Testis (tissue), 3 donors: ENCODE data around the gene ATXN7L1. TPM values are rescaled to one million over a fixed set of nuclear protein-coding genes. Genes with fewer than 3 reads are reported as not detected.
A peak's percentile ranks its signal among the peaks of the same experiment; 100 is the strongest.

Source experiments
- DNase-seq: peaks from one replicate; pipeline ENCODE4 v3.0.0-alpha.2; 2019
- H3K27ac ChIP-seq, 2 donors: fragments of 200-600 bp; sonication (generic); one replicate each; pipeline ENCODE4 v1.5.1; 2019
- H3K27me3 ChIP-seq: fragments of 200-600 bp; sonication (generic); one replicate; pipeline ENCODE4 v1.5.1; 2019
- H3K36me3 ChIP-seq: fragments of 200-600 bp; sonication (generic); one replicate; pipeline ENCODE4 v1.5.1; 2017; ENCODE audit warnings: low read depth; ENCODE audit errors: missing control alignments
- H3K4me1 ChIP-seq: fragments of 200-600 bp; sonication (generic); one replicate; pipeline ENCODE4 v1.5.1; 2019
- H3K4me3 ChIP-seq, 2 donors: fragments of 200-600 bp; sonication (generic); one replicate each; pipeline ENCODE4 v1.5.1; 2017 to 2019
- H3K9me3 ChIP-seq: fragments of 200-600 bp; sonication (generic); one replicate; pipeline ENCODE4 v1.5.1; 2017
- POLR2A ChIP-seq: fragments of 450-650 bp; IDR thresholded peaks from one replicate; pipeline ENCODE4 v1.6.1; 2017; ENCODE audit warnings: antibody characterized with exemption, mild to moderate bottlenecking, moderate library complexity
- WGBS, 2 donors: methylation state at CpG; one replicate each; pipeline ENCODE4 v1.1.5; 2018; 5-methylcytosine and 5-hydroxymethylcytosine counted together
- intact Hi-C: fragments of 100-400 bp; cut with DNase I; formaldehyde crosslinking; loops from one replicate; pipeline ENCODE4 v1.15.1; 2023; ENCODE audit warnings: low total_unique reads
- polyA plus RNA-seq: library from polyadenylated mRNA; stranded (reverse); fragments of 350-450 nt; fragmentation: Illumina TruSeq; extraction: RNeasy Lipid Tissue Mini Kit (QIAGEN cat#74804); gene quantifications from one replicate; pipeline ENCODE4 v1.2.3, GENCODE V29; 2014; ENCODE audit warnings: low read depth, low replicate concordance; ENCODE audit not compliant: insufficient read depth
- total RNA-seq, 2 donors: library from RNA; depleted of rRNA; stranded (reverse); fragments of >200 nt; gene quantifications; one replicate each; pipeline ENCODE4 v1.2.3, GENCODE V29; 2016
- TF ChIP-seq, protein P1 (sequence below), 3 experiments: fragments of 450-650 bp in 2 of 3; fragments of 200-600 bp in 1 of 3; sonication (generic) in 1 of 3; IDR thresholded peaks; one replicate each; pipeline ENCODE4 v1.5.1; 2016 to 2019; ENCODE audit warnings: antibody characterized with exemption in 3 of 3, mild to moderate bottlenecking in 2 of 3, moderate library complexity in 1 of 3

The ATXN7L1 gene
- total and polyA plus RNA-seq, 3 donors from 2014 or later = 35.7 to 61.7 (median 35.9) TPM

DNA sequence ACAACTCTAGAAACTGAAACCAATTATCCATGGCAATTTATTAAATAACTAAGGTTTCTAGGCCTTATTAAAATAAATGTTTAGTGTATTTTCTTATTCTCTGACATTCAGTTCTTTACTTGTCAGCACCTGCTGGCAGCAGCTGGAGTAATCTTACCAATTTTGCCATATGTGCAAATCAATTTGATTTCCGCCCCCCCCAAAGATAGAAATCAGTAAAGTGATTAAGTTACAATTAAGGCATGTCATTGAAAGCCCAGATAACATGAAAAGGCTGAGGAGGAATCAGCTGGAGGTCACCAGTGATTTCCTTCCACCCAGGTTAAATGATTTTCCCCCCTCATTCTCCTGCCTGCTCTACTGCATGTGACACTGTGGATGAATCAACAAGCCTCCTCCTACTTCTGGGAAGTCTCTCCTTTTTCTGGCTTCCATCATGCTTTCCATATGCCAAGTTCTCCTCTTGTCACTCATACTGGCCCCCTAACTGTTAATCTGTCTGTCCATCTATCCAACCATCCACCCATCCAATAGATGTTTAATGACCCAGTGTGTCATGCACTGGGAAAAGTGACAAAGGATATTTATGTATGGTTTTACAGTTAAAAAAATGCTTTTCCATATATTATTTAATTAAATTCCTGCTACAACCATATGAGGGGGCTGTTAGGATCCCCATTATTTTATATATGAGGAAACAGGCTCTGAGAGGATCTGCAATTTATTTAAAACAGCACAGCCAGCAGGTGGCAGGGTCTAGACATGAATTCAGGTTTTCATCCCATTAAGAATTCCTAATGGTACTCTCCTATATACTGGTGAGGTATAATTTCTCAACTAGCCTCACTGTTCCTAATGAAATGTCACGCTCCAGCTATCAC, 116.5 kb downstream of the ATXN7L1 start:
- peak; percentile 72 for DNase-seq
- Histone ChIP-seq H3K4me3 (no peak overlapping the region), H3K27me3 (no peaks in the 10 kb centered on the region), H3K36me3 (no peaks in the 10 kb centered on the region), H3K4me1 (no peaks in the 10 kb centered on the region), H3K9me3 (no peaks in the 10 kb centered on the region), H3K27ac (no peak overlapping the region)
- TF ChIP-seq, protein P1, sequence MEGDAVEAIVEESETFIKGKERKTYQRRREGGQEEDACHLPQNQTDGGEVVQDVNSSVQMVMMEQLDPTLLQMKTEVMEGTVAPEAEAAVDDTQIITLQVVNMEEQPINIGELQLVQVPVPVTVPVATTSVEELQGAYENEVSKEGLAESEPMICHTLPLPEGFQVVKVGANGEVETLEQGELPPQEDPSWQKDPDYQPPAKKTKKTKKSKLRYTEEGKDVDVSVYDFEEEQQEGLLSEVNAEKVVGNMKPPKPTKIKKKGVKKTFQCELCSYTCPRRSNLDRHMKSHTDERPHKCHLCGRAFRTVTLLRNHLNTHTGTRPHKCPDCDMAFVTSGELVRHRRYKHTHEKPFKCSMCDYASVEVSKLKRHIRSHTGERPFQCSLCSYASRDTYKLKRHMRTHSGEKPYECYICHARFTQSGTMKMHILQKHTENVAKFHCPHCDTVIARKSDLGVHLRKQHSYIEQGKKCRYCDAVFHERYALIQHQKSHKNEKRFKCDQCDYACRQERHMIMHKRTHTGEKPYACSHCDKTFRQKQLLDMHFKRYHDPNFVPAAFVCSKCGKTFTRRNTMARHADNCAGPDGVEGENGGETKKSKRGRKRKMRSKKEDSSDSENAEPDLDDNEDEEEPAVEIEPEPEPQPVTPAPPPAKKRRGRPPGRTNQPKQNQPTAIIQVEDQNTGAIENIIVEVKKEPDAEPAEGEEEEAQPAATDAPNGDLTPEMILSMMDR (IDR thresholded peaks at IDR 0.05) = peak; percentile 40 to 57 (median 52)
- no peak for TF ChIP-seq POLR2A
- intact Hi-C loops = loop anchor here (10.0 kb wide), 2 partner anchors 255 to 285 kb away; no protein-coding TSS in a partner anchor
- WGBS, 2 donors = 83 to 88% methylated on average over 2 of the region's 2 CpGs

DNA sequence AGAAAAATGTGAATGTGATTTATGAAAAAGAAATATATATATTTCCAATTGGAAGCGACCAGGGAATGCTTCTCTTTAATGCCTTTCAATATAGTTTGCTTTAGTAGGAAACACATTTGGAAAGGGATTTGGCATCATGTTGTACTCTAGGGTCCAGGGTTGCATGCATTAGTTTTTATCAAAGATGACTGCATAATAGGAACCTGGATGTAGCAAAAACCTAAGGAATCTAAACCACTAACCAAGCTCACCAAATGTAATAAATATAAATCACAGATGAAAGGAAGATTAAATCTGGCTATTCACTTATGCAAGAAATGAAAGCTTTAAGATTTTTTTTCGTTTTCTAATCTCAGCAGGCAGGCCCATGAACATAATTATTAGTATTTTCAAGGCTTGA, 120.0 kb downstream of the ATXN7L1 start:
- H3K27ac ChIP-seq = no peak overlapping the region
- DNase-seq = no peak
- WGBS, 2 donors = 62 to 94% methylated on average over 2 of the region's 2 CpGs
- H3K4me3 ChIP-seq = no peak overlapping the region
- no peaks in the 10 kb centered on the region for H3K36me3 ChIP-seq
- no peaks in the 10 kb centered on the region for H3K9me3 ChIP-seq
- no peaks in the 10 kb centered on the region for H3K27me3 ChIP-seq
- H3K4me1 ChIP-seq = no peaks in the 10 kb centered on the region
- no peak for TF ChIP-seq POLR2A
- TF ChIP-seq, protein P1 (IDR thresholded peaks at IDR 0.05) = no peak
- intact Hi-C loops = no loop called here

DNA sequence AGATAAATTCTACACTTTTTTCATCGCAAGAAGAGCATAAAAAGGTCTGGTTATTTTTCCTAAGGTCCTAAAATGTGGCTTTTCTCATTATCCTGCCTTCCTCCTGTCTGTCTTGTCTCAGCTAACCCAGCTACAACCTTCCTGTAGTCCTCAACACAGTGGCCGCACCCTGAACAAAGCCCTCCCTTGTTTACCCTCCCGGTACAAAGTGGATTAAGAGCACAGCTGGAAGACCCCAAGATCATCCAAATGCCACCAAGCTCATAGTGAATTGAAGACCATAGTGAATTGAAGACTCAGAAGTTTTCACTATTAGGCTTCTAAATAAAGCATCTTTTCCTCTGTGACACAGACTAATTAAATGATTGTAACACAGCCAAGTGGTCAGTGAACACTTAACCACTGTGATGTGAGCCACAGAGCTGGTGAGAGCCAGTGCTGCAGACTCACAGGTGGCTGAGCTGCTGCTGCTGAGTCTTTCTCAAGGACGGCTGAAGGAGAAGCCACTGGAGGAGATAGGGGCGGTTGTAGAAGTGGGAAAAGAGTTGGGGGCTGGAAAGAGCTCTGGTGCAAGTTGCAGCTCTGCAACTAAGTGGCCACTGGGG, 123.6 kb downstream of the ATXN7L1 start:
- intact Hi-C loops = no loop called here
- no peak overlapping the region for H3K27ac ChIP-seq

DNA sequence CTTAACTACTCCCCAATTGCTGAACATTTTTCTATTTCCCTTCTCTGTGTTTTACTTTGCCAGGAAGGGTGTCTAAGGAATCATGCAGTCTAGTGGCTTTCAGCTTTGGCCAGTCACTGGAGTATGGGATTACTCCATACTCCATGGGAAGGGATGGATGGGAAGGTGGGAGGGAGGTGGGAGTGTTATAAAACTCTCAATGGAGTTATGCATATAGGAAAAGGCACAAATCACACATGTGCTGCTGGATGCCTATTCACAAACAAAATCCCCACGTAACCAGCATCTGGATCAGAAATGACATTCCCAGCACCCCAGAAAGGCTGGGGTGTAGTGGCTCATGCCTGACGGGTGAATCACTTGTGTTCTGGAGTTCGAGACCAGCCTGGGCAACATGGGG, 125.3 kb downstream of the ATXN7L1 start:
- intact Hi-C loops = no loop called here
- no peak for TF ChIP-seq POLR2A
- TF ChIP-seq, protein P1 (IDR thresholded peaks at IDR 0.05) = no peak
- Histone ChIP-seq H3K4me1 (no peaks in the 10 kb centered on the region), H3K27me3 (no peaks in the 10 kb centered on the region), H3K4me3 (no peak overlapping the region), H3K27ac (no peak overlapping the region), H3K9me3 (no peaks in the 10 kb centered on the region), H3K36me3 (no peaks in the 10 kb centered on the region)
- DNase-seq = no peak
- 89 to 91% methylated on average over 3 of the region's 3 CpGs for WGBS, 2 donors

More for the DNA sequence above, 123.6 kb downstream of the ATXN7L1 start:
- no peaks in the 10 kb centered on the region for H3K27me3 ChIP-seq
- H3K9me3 ChIP-seq = no peaks in the 10 kb centered on the region
- no peak for DNase-seq
- no peak overlapping the region for H3K4me3 ChIP-seq
- TF ChIP-seq, protein P1 (IDR thresholded peaks at IDR 0.05) = no peak
- no peak for TF ChIP-seq POLR2A
- no peaks in the 10 kb centered on the region for H3K36me3 ChIP-seq
- H3K4me1 ChIP-seq = no peaks in the 10 kb centered on the region
- WGBS, 2 donors = 82 to 93% methylated on average over 5 of the region's 5 CpGs
